ENCODE measurements around the gene GALNT18.

The GALNT18 gene

GRCh38 chr11:11324090-11324489, 297.7 kb downstream of the GALNT18 start:
- ATAC-seq = no peak
- Mint-ChIP-seq H3K36me3 (peaks cover 7% of the 10 kb centered on the region), H3K27ac (no peak overlapping the region), H3K4me1 (peaks cover 2% of the 10 kb centered on the region), H3K4me3 (no peak overlapping the region), H3K9me3 (peaks cover 10% of the 10 kb centered on the region), H3K27me3 (peaks cover 9% of the 10 kb centered on the region)

GRCh38 chr11:11322101-11322500, 299.7 kb downstream of the GALNT18 start:
- peaks cover 9% of the 10 kb centered on the region for H3K27me3 Mint-ChIP-seq
- peaks cover 7% of the 10 kb centered on the region for H3K36me3 Mint-ChIP-seq
- no peak for ATAC-seq
- no peak overlapping the region for H3K4me3 Mint-ChIP-seq
- no peak overlapping the region for H3K27ac Mint-ChIP-seq
- H3K9me3 Mint-ChIP-seq = peaks cover 10% of the 10 kb centered on the region
- peaks cover 21% of the 10 kb centered on the region for H3K4me1 Mint-ChIP-seq

GRCh38 chr11:11320825-11321224, 301.0 kb downstream of the GALNT18 start:
- Mint-ChIP-seq H3K27ac (peak overlapping the region; percentile 59), H3K4me3 (no peak overlapping the region), H3K27me3 (peaks cover 9% of the 10 kb centered on the region), H3K36me3 (peaks cover 7% of the 10 kb centered on the region), H3K9me3 (peaks cover 10% of the 10 kb centered on the region), H3K4me1 (peaks cover 21% of the 10 kb centered on the region)
- ATAC-seq = no peak

- H3K36me3 Mint-ChIP-seq = peaks cover 7% of the 10 kb centered on the region
- H3K4me3 Mint-ChIP-seq = no peak overlapping the region
- ATAC-seq = peak; percentile 95
- H3K9me3 Mint-ChIP-seq = peaks cover 7% of the 10 kb centered on the region
- peak overlapping the region; percentile 82 for H3K27ac Mint-ChIP-seq
- H3K4me1 Mint-ChIP-seq = peaks cover 21% of the 10 kb centered on the region
- H3K27me3 Mint-ChIP-seq = peaks cover 9% of the 10 kb centered on the region
Observed at GRCh38 chr11:11318961-11319360, 302.8 kb downstream of the GALNT18 start.

DNA sequence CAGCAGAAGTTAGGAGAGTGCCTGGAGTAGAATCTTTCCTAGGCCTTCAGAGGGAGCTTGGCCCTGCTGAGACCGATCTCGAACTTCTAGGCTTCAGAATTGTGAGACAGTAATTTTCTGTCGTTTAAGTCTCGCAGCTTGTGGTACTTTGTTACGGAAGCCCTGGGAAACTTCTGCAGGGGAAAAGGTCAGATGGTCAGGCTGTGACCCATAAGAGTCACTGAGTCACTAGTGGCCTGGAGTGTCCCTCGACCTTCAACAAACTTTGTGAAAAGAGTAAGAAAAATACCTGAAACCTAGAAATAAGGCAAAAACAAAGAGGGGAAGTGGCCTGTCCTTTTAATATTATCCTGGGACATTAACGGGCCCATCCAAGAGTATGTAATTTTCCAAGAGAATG, 303.3 kb downstream of the GALNT18 start:
- peak; percentile 68 for ATAC-seq
- Mint-ChIP-seq H3K36me3 (peaks cover 6% of the 10 kb centered on the region), H3K27ac (peak overlapping the region; percentile 82), H3K9me3 (peaks cover 4% of the 10 kb centered on the region), H3K4me1 (peaks cover 21% of the 10 kb centered on the region), H3K4me3 (peak overlapping the region; percentile 15), H3K27me3 (peaks cover 9% of the 10 kb centered on the region)

DNA sequence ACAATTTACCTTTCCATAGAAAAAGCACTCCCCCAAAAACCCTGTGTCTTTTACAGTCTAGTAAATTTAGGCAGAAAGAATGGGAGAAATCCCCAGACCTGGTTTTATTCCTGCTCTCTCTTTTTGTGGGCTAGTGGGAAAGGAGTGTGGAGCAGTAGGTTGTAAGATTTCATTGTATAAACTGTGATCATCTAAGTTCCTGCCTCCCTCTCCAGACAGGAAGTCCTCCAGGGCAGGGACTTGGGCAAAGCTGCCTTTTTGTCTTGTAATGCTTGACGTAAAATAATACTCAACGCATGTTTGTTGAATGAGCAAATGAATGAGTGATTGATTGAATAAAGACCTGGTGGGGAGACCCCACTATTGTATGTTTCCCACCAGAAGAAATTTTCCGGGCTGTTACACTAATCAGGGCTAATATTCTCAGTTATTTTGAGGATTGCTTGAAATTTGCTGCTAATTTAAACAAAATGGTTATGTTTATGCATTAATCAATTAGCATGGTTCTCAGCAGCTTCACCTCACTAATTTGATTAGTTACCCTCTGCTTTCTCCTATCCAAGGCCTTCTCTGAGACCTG, 305.1 kb downstream of the GALNT18 start:
- Mint-ChIP-seq H3K9me3 (no peaks in the 10 kb centered on the region), H3K36me3 (no peaks in the 10 kb centered on the region), H3K27ac (no peak overlapping the region), H3K27me3 (peaks cover 9% of the 10 kb centered on the region), H3K4me1 (peaks cover 21% of the 10 kb centered on the region), H3K4me3 (no peak overlapping the region)
- ATAC-seq = no peak

- peaks cover 14% of the 10 kb centered on the region for H3K9me3 Mint-ChIP-seq
- no peak overlapping the region for H3K4me3 Mint-ChIP-seq
- peaks cover 19% of the 10 kb centered on the region for H3K4me1 Mint-ChIP-seq
- H3K27me3 Mint-ChIP-seq = no peaks in the 10 kb centered on the region
- ATAC-seq = no peak
- no peak overlapping the region for H3K27ac Mint-ChIP-seq
- H3K36me3 Mint-ChIP-seq = no peaks in the 10 kb centered on the region
Observed at GRCh38 chr11:11313902-11314692, 307.7 kb downstream of the GALNT18 start.

DNA sequence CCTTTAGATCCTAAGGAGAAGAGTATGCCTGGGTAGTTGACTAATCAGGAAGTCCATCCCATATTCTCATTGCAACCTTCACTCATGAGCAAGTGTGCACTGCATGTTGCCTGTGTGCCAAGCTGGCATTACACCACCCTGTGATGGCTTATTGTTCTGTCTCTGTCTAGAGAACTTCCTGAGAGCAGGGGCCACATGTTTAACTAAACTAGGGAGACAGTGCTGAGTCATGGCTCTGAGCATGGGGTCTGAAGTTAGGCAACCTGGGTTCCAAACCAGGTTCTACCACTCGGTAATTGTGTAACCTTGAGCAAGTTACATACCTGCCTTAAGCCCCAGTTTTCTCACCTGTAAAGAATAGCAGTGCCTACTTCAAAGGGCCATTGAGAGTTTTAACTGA, 308.4 kb downstream of the GALNT18 start:
- ATAC-seq = no peak
- H3K27me3 Mint-ChIP-seq = no peaks in the 10 kb centered on the region
- H3K4me3 Mint-ChIP-seq = no peak overlapping the region
- H3K9me3 Mint-ChIP-seq = peaks cover 14% of the 10 kb centered on the region
- H3K36me3 Mint-ChIP-seq = no peaks in the 10 kb centered on the region
- no peak overlapping the region for H3K27ac Mint-ChIP-seq
- H3K4me1 Mint-ChIP-seq = peaks cover 12% of the 10 kb centered on the region

GRCh38 chr11:11312738-11313137, 309.1 kb downstream of the GALNT18 start:
- peaks cover 14% of the 10 kb centered on the region for H3K9me3 Mint-ChIP-seq
- no peaks in the 10 kb centered on the region for H3K36me3 Mint-ChIP-seq
- ATAC-seq = no peak
- peaks cover 6% of the 10 kb centered on the region for H3K4me1 Mint-ChIP-seq
- H3K27ac Mint-ChIP-seq = no peak overlapping the region
- H3K27me3 Mint-ChIP-seq = no peaks in the 10 kb centered on the region
- no peak overlapping the region for H3K4me3 Mint-ChIP-seq

- Mint-ChIP-seq H3K4me1 (no peaks in the 10 kb centered on the region), H3K4me3 (no peak overlapping the region), H3K27ac (no peak overlapping the region), H3K27me3 (no peaks in the 10 kb centered on the region), H3K9me3 (peaks cover 14% of the 10 kb centered on the region), H3K36me3 (no peaks in the 10 kb centered on the region)
- peak; percentile 69 for ATAC-seq
Observed at GRCh38 chr11:11311169-11311568, 310.6 kb downstream of the GALNT18 start.

GRCh38 chr11:11309906-11310305, 311.9 kb downstream of the GALNT18 start:
- ATAC-seq = no peak
- no peaks in the 10 kb centered on the region for H3K27me3 Mint-ChIP-seq
- H3K36me3 Mint-ChIP-seq = no peaks in the 10 kb centered on the region
- H3K27ac Mint-ChIP-seq = no peak overlapping the region
- no peak overlapping the region for H3K4me3 Mint-ChIP-seq
- H3K4me1 Mint-ChIP-seq = no peaks in the 10 kb centered on the region
- H3K9me3 Mint-ChIP-seq = peaks cover 14% of the 10 kb centered on the region

DNA sequence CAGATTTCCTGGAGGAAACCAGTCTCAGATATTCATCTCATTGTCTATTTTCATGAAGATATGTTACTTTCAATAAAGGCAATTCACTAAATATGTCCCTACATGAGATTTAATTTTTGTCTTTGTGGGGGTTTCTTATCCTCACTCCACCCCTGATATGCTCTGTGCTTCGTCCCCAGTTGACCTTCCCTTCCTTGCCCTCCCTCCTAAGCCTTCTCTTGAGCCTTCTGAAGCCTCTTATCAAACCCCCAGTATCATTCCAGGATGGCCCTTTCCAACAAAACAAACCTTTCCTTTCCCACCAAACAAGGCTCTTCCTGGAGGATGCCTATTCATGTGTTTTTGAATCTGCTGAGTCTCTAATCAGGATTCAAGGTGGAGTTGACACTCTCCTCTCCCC, 313.6 kb downstream of the GALNT18 start:
- Mint-ChIP-seq H3K4me1 (no peaks in the 10 kb centered on the region), H3K27me3 (no peaks in the 10 kb centered on the region), H3K4me3 (no peak overlapping the region), H3K36me3 (no peaks in the 10 kb centered on the region), H3K9me3 (peaks cover 14% of the 10 kb centered on the region), H3K27ac (no peak overlapping the region)
- ATAC-seq = no peak

- peaks cover 8% of the 10 kb centered on the region for H3K27me3 Mint-ChIP-seq
- H3K36me3 Mint-ChIP-seq = no peaks in the 10 kb centered on the region
- no peaks in the 10 kb centered on the region for H3K4me1 Mint-ChIP-seq
- no peak overlapping the region for H3K4me3 Mint-ChIP-seq
- ATAC-seq = no peak
- H3K9me3 Mint-ChIP-seq = peaks cover 14% of the 10 kb centered on the region
- H3K27ac Mint-ChIP-seq = no peak overlapping the region
Observed at GRCh38 chr11:11306855-11307254, 314.9 kb downstream of the GALNT18 start.

DNA sequence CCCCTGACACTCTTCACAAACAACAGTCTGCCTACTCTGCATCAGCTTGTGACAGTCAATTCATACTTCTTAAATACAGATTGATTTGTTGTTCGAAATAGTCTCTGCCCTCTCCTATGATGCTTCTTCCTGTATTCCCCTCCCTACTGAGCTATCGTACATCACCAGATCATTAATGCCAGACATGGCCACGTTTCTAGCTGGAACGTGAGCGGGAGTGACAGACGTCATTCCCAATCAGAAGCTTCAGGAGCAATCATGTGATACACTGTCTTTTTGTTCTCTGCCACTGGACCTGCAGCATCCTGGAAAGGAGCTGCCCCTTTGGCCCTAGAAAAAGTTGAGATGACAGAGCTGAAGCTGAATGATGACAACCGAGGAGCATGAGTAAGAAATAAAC, 317.3 kb downstream of the GALNT18 start:
- no peak overlapping the region for H3K4me3 Mint-ChIP-seq
- no peaks in the 10 kb centered on the region for H3K4me1 Mint-ChIP-seq
- ATAC-seq = no peak
- H3K9me3 Mint-ChIP-seq = peaks cover 4% of the 10 kb centered on the region
- peaks cover 29% of the 10 kb centered on the region for H3K27me3 Mint-ChIP-seq
- no peaks in the 10 kb centered on the region for H3K36me3 Mint-ChIP-seq
- H3K27ac Mint-ChIP-seq = no peak overlapping the region

- Mint-ChIP-seq H3K4me3 (no peak overlapping the region), H3K27me3 (peaks cover 29% of the 10 kb centered on the region), H3K27ac (no peak overlapping the region), H3K4me1 (no peaks in the 10 kb centered on the region), H3K36me3 (no peaks in the 10 kb centered on the region), H3K9me3 (no peaks in the 10 kb centered on the region)
- ATAC-seq = no peak
Observed at GRCh38 chr11:11302565-11302964, 319.2 kb downstream of the GALNT18 start.

- H3K36me3 Mint-ChIP-seq = no peaks in the 10 kb centered on the region
- H3K27me3 Mint-ChIP-seq = peaks cover 29% of the 10 kb centered on the region
- no peak for ATAC-seq
- H3K9me3 Mint-ChIP-seq = no peaks in the 10 kb centered on the region
- H3K4me1 Mint-ChIP-seq = no peaks in the 10 kb centered on the region
- no peak overlapping the region for H3K27ac Mint-ChIP-seq
- H3K4me3 Mint-ChIP-seq = no peak overlapping the region
Observed at GRCh38 chr11:11301212-11301611, 320.6 kb downstream of the GALNT18 start.
